ENCODE results near the gene MRPS21. TPM values are rescaled to one million over a fixed set of nuclear protein-coding genes. Genes with fewer than 3 reads are reported as not detected.

The MRPS21 gene
- polyA plus RNA-seq, 1 experiment: 30.5 TPM

DNA sequence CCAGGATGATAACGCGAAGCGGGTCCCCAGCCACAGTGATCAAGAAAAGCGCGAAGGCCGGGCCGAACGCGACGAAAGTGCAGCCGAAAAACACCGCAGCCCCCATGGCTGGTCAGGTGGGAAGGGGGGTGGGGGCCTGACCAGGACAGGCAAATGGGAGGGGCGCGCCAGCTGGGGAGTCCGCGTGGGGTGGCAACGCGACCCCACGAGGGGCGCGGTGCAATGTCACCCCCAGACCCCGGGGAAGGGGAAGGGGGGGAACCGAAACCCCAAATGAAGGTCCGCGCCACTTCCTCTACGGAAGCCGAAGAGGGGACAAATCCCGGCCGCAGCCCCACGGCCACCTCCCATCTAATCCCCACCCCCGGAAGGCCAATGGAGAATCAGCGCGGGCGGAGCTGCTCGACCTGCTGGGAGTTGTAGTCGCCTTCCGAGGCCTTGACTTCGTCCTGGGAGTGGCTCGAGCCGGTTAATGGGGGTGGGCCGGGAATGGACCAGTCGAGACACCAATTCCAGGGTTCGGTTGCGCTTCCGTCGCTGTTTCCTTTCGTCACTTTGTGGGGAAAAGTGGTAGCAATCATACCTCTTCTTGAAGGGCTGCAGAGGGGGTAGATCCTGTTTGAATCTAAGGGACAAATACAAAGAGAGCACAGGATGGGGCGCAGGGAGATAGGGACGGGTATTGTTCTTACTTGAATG lies 24.8 kb upstream of the MRPS21 start, which contains the start of gene APH1A:
Gene APH1A (minus strand): TSS at position 312 of the 699 bp plus-strand sequence. CDS start 206 bp downstream, at position 106.
- CTCF ChIA-PET: interaction anchor here (0.8 to 8.9 kb wide), 3 partner anchors 11 to 13 kb away, joined by 3 to 85 read pairs (median 9); partner anchors contain the start of gene CA14
- H3K36me3 ChIP-seq (ENCODE audit: control insufficient read depth, insufficient read depth, low read length): peaks cover 11% of the 10 kb centered on the region
- peak within 1 kb of the TSS; percentile 94 for H3K4me3 ChIP-seq (ENCODE audit: low read depth, low read length)
- DNase-seq (ENCODE audit: low read depth): peak; percentile 78
- POLR2A ChIA-PET: interaction anchor here (1.0 kb wide), 1 partner anchor 9 kb away, joined by 5 read pairs; no protein-coding TSS in a partner anchor
- no peak for TF ChIP-seq CTCF (IDR thresholded peaks at IDR 0.05; ENCODE audit: insufficient read depth, low read depth, low read length)
- no peaks in the 10 kb centered on the region for H3K27me3 ChIP-seq (ENCODE audit: control insufficient read depth, insufficient read depth, low read length)

- POLR2A ChIA-PET: interaction anchor here (1.0 kb wide), 1 partner anchor 10 kb away, joined by 5 read pairs; no protein-coding TSS in a partner anchor
- DNase-seq (ENCODE audit: low read depth): no peak
- peak overlapping the region; percentile 94 for H3K4me3 ChIP-seq (ENCODE audit: low read depth, low read length)
- no peak for TF ChIP-seq CTCF (IDR thresholded peaks at IDR 0.05; ENCODE audit: insufficient read depth, low read depth, low read length)
- peaks cover 11% of the 10 kb centered on the region for H3K36me3 ChIP-seq (ENCODE audit: control insufficient read depth, insufficient read depth, low read length)
- H3K27me3 ChIP-seq (ENCODE audit: control insufficient read depth, insufficient read depth, low read length): no peaks in the 10 kb centered on the region
- CTCF ChIA-PET: interaction anchor here (0.8 to 8.9 kb wide), 3 partner anchors 10 to 13 kb away, joined by 3 to 85 read pairs (median 9); partner anchors contain the start of gene CA14
These were observed 24.2 kb upstream of the MRPS21 start for GRCh38 chr1:150269451-150269850.

GRCh38 chr1:150271291-150271959 lies 22.2 kb upstream of the MRPS21 start:
- Histone ChIP-seq H3K27me3 (ENCODE audit: control insufficient read depth, insufficient read depth, low read length) (no peaks in the 10 kb centered on the region), H3K36me3 (ENCODE audit: control insufficient read depth, insufficient read depth, low read length) (no peaks in the 10 kb centered on the region; the same call in 1 of the 2 replicates), H3K4me3 (ENCODE audit: low read depth, low read length) (no peak overlapping the region)
- TF ChIP-seq CTCF (IDR thresholded peaks at IDR 0.05; ENCODE audit: insufficient read depth, low read depth, low read length): no peak
- POLR2A ChIA-PET: no interaction called here
- DNase-seq (ENCODE audit: low read depth): no peak
- CTCF ChIA-PET: interaction anchor here (1.1 to 8.9 kb wide), 5 partner anchors 9 to 24 kb away, joined by 3 to 85 read pairs (median 3); partner anchors contain the start of gene CA14

DNA sequence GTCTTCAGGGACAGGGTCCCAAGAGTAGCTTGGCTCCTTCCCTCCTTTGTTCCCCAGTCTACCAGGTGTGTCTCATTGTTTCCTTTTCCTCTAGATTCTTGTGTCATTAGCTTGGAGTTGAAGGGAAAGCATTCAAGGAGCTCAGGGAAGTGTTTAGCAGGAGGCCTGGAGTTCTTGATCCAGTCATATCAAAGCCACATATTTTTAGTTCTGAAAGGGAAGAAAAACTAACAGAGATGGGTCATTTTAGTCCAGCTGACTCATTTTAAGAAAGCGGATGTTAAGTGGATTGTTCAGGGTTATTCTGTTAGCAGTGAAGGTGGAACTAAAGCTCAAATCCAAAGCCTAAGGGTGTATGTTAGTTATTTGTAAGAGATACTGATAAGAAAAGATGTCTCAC lies 20.4 kb upstream of the MRPS21 start:
- H3K27me3 ChIP-seq (ENCODE audit: control insufficient read depth, insufficient read depth, low read length): no peaks in the 10 kb centered on the region
- TF ChIP-seq CTCF (IDR thresholded peaks at IDR 0.05; ENCODE audit: insufficient read depth, low read depth, low read length): no peak
- H3K4me3 ChIP-seq (ENCODE audit: low read depth, low read length): no peak overlapping the region
- no peaks in the 10 kb centered on the region for H3K36me3 ChIP-seq (ENCODE audit: control insufficient read depth, insufficient read depth, low read length)
- DNase-seq (ENCODE audit: low read depth): no peak
- ChIA-PET CTCF (interaction anchor here (0.7 to 8.9 kb wide), 11 partner anchors 8 to 110 kb away, joined by 3 to 85 read pairs (median 4); partner anchors contain the start of gene CA14), POLR2A (interaction anchor here (0.7 kb wide), 1 partner anchor 8 kb away, joined by 3 read pairs; no protein-coding TSS in a partner anchor)

Data from BJ (cell line).